ENCODE data around the gene ISCU.
"Not testable (repeated sequence)": the region's sequence is repeated elsewhere in the genome, so short reads cannot be mapped to it uniquely, and the experiment has no call there.

ISCU gene

DNA sequence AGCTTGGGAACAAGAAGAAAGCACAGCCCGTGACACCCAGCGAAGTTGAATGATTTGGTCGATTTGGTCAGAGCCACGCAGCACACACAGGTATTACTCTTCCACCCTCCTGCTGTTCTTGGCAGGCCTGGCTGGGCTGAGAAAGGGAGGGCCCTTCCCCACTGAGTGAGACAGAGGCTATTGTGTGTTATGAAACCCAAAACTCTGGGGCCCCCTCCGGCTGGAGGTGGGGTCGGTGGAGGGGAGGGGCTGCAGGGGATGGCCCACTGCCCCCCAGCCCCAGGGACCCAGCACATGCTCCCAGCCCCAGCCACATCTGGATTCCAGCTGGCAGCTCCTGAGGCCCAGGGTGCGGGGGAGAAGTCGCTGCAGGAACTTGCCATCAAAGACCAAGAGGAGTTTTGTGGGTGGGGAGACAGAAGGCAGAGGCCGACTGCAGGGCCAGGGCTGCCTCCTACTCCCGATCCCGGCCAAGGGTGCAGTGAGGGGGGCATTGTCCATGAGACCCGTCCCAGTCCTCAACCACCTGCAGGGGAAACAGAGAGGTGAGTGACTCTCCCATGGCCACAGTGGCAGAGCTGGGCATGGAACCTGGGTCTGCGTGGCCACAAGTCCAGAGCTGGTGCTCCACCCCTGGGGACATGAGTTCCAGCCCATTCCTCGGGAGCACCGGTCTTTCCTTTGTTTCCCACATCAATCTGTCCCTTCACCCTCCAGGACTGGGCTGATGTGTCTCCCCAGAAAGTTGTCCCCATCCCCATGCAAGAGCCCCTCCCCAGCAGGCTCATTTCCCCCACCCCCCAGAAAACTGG is 26.8 kb downstream of the ISCU start:
- DNase-seq (ENCODE audit: low spot score), result no peak

DNA sequence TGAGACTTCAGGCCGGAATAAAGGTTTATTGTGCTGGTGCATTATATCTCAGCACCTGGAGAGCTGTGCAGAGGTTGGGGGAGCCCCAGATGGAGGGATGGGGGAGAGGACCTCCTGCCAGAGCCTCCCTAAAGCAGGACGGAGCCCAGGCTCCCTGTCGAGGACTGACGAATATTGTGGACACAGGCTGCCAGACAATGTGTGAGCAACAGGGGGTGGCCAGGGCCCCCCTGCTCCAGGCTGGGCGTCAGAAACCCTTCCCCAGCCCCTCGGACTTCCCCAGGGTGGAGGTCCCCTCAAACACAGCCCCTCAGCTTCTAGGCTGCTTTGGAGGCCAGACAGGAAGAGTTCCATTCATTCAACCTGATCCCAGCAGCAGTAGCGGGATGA is 27.4 kb downstream of the ISCU start:
- no peak for DNase-seq (ENCODE audit: low spot score)

DNA sequence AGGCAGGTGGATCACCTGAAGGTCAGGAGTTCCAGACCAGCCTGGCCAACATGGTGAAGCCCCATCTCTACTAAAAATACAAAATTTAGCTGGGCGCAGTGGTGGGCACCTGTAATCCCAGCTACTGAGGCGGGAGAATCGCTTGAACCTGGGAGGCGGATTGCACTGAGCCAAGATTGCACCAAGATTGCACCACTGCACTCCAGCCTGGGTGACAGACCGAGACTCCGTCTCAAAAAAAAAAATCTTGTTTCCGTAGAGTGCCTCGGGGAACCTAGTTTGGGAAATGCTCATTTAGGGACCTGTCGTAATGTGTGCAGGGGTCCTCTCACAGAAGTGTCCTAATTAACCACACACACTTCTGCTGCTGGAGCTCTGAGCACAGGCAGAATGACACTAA is 28.1 kb downstream of the ISCU start:
- not testable (repeated sequence) for DNase-seq (ENCODE audit: low spot score)

DNA sequence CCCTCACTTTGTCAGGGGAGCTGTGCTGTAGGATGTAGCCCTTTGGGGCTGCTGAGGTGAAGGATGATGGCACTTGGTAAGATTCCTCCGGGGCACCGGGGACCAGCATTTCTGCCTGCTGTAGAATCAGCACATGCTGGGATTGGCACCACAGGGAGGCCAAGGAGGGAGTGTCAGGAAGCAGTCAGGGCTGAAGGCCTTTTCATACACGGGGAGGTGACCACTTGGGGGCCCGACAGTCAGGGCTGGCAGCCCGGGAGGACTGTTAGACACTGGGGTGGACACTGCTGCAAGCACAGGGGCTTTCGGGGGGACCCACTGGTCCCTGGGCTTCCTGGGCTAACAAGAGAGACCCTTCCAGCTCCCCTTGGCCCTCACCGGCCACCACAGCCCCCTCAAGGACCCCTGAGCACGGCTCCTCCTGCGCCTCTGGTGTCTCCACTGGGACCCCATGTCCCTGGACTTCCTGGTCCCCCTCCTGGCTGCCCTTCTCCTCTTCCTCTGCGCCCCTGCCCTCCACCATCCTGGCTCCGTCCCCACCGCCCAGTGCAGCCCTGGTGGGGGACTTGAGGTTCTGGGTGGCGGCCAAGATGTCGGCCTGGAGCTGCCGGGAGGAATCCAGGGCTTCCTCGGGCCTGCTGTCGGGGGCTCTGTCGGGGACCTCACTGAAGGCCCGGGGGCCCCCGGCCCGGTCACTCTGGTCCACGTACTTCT is 29.0 kb downstream of the ISCU start:
- no peak for DNase-seq (ENCODE audit: low spot score)

DNA sequence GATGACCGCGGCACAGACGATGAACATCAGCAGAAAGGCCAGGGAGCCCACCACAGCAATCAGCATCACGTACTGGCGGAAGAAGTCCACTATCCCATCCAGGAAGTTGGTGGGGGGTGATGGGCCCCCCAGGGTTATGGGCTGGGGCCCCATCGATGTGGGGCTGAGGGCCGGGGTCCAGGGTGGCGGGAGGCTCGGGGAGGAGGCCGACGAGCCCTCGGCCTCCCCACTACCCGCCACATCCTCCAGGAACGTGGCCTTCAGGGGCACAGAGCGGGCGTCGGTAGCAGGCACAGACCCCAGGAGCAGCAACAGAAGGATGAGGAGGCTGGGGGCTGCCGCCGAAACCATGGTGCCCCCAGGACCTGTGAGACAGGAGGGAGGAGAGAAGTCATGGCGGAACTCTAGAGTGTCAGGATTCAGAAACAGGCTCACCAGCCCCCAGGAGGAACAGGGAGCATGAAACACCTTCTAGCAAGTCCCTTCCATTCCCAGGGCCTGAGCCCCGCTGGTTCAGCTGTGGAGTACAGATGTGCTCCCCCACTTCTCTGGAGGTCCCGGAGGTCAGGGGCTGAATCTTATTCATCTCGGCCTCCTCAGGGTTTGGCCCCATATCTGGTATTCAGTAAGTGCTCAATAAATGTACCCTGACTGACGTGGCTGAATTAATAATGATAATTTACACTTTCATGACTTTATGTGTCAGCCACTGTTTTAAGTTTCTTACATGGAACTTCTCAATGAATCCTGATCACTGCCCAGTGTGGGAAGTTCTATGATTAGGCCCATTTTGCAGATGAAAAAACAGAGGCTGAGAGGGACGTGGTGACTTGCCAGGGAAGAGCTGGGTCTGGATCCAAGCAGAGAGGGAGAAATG is 29.9 kb downstream of the ISCU start:
- no peak for DNase-seq (ENCODE audit: low spot score)

DNA sequence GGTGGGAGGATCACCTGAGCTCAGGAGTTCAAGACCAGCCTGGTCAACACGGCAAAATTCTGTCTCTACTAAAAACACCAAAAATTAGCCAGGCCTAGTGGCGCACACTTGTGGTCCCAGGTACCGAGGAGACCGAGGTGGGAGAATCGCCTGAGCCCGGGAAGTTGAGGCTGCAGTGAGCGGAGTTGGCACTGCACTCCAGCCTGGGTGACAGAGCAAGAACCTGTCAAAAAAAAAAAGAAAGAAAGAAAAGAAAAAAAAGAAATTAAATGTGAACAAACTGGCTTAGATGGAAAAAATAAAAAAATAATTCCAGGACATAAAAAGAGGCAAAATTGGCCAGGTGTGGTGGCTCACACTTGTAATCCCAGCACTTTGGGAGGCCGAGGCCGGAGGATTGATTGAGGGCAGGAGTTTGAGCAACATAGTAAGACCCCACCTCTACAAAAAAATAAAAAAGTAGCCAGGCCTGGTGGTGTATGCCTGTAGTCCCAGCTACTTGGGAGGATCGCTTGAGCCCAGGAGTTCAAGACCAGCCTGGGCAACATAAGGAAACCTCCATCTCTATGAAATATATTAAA is 32.0 kb downstream of the ISCU start:
- no peak for DNase-seq (ENCODE audit: low spot score)

DNA sequence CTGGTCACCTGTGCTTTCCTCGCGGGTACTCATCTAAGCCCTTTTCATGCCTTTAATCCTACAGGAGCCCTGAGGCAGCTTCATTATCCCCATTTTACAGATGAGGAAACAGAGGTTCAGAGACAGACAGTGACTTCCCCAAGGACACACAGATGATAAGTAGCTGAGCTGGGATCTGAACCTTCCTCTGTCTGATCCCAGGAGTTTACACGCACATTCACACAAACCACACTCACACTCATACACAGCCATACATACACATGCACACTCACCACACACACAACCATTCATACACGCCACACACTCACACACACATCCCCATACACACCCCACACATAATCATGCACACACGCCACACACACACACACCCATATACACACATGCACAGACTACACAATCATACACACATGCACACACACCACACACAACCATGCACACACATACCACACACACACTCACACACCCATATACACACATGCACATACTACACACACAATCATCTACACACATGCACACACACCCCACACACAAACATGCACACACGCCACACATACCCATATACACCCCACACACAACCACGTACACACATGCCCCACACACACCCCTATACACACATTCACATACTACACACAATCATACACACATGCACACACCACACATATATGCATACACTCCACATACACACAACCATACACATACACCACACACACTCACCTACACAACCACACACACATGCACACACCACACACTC is 32.7 kb downstream of the ISCU start:
- no peak for DNase-seq (ENCODE audit: low spot score)

DNA sequence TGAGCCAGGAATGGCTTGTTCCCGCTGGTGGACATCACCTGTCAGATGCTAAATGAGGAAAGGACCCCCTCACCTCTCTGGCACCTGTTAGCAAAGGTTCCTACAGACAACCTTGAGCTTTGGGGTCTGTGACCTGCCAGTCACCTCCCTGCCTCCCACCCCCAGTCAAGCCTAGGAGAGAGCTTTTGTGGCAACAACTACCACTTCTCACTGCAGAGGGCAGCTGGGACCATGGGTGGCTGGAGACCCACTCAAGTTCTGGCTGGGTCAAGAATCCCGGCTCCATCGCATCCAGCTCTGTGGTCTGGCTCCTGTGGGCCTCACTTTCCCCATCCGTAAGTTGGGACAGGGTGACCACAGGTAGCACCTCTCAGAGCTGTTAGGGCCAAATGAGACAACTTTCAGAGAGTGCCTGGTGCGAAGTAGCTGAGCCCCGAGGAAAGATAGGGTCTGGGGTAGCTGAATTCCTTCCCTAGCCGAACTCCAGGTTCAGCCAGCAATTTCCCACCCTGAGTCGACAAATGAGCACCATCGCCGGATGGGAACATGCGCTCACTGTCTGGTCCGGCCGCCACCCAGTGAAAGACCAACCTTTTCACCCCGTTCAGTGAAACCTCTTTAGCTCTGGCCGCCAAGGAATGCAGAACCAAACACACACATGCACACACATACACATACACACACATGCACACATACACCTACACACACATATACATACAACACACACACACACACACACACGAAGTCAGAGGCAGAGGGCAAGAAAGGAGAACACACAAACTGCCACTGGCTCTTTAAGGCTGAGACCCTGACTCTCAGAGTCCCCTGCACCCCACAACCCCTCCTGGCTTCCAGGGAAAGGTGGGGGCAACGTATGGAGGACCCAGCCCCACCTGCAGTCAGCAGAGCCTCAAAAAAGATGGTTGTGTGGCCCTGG is 33.6 kb downstream of the ISCU start:
- DNase-seq (ENCODE audit: low spot score), result no peak

DNA sequence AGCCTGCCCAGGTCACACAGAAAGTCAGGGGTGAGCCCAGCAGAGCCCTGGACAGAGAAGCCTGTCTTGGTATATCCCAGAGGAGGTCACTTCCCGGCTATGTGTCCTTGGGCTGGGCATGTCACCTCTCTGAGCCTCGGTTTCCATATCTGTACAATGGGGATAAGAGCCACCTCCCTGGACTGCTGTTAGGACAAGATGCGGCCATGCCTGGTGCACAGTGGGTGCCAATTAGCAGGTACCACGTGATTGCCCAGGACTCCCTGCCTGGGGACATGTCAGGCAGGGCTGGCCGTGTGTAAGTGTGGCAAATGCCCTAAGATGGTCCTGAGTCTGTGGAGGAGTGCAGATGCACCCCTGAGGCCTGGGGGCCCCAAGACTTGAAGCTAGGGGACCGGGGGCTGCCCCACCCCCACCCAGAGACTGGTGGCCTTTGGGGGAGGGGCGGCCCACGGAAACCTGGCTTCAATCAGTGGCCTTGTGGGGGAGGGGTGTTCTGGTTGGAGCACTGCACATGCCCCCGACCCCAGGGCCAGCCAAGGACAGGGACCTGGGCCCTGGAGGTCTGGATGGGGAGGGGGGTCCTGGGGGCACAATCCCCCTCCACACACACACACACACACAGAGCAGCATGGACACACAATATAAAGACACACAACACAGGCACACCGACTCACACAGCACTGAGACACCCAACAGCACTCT is 34.6 kb downstream of the ISCU start:
- no peak for DNase-seq (ENCODE audit: low spot score)

DNA sequence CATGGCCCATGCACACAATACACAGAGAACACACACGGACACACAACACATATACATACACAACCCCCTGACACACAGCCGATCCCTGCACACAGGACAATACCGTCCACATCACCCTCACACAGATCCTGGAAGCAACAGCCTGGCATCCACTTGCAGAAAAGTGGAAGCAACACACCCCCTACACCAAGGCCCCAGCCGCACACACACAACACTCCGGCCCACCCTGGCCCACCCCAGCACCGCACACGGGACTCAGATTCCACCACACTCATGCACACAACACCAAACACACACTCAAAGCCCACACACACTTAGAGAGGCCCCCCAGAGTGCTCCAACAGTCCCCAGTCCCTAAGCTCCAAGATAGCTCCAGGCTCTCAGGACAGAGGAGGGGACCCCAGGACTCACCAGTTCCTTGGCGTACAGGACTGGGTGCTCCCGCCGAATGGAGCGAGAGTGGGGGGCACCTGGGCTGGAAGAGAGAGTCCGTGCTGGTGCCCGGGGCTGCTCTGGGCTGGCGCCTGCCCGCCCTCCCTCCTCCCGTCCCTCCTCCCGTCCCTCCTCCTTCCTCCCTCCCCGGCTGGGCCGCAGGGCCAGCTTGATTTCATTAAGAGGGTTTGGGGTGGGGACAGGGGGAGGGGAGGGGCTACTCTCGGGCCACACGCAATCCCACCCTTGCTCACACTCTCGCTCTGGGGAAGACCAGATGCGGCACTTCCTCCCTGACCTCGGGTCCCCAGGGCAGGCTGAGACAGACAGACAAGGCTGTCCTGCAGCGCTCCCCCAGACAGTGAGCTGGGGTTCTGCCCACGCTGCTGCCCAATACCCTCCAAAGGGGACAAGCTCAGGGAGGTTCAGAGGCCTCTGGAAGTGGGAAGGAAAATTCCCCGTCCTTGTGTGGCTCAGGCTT is 35.4 kb downstream of the ISCU start, which contains the start of gene TMEM119:
Gene TMEM119 (minus strand): TSS at position 526 of the 913 bp plus-strand sequence. CDS start 5,701 bp downstream, outside the sequence.
- no peak for DNase-seq (ENCODE audit: low spot score)

DNA sequence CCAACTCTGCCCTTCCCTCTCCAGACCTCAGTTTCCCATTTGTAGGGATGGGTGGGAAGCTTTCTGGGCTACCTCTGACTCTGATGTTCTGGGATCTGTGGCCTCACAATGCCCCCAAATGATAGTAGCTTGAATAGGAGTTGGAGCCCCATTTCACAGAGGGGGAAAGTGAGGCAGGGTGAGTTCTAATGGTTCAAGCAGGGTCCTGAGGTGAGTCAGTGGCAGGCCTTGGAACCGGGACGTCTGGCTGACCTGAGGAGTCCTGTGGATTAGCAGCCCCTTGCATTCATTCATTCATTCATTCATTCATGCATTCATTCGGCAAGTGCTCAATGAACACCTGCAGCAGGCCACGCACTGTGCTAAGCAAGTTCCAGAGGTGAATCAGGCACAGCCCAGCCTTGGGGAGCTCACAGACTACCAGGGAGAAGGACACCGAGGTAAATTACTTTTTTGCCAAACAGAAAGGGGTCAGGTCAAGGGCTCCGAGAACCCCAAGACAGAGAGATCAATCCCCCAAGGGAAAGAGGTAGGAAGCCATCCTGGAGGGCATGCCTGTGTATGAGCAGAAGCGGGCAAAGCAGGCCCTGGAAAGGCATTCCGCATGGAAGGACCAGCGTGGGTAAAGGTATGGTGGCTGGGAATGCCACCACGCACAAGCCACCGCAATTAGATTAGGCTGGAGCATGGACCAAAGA is 36.3 kb downstream of the ISCU start:
- no peak for DNase-seq (ENCODE audit: low spot score)

DNA sequence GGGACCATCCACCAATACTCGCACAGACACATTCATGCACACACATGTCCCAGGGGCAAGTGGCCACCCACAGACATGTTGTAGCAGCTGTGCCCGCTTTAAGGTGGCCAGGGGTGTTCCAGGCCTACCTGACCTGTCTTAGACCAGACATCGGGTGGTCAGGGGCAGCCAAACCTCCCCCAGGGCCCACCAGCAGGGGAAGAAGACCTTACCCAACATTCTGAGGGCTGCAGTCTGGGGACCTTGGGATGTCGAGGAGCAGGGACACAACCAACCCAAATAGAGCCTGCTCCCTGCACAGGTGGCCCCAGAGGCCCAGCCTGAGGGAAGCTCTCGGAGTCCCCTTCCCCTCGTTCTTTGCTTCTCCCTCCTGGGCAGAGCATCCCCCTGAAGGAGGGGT is 37.1 kb downstream of the ISCU start:
- DNase-seq (ENCODE audit: low spot score), result no peak

DNA sequence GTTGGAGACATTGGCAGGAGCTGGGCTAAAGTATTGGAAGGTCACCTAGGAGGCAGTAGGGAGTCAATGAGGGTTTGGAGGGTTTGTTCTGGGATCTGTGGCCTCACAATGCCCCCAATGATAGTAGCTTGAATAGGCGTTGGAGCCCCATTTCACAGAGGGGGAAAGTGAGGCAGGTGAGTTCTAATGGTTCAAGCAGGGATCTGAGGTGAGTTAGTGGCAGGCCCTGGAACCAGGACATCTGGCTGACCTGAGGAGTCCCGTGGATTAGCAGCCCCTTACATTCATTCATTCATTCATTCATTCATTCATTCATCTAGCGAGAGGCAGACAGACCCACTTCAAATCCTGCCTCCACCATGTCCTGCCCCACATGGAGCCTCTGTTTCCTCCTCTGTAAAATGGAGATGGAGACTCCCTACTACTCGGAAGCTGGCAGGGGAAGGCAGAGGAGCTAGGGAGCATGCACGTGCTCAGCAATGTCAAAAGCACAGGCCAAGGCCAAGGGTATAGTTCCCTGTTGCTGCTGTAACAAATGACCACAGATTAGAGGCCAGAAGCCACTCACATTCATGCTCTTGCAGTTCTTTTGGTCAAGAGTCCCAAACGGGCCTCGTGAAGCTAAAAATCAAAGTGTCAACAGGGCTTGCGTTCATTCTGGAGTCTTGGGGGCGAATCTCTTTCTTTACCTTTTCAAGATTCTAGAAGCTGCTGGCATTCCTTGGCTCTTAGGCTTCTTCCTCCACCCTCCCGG is 37.7 kb downstream of the ISCU start:
- DNase-seq (ENCODE audit: low spot score), result no peak

DNA sequence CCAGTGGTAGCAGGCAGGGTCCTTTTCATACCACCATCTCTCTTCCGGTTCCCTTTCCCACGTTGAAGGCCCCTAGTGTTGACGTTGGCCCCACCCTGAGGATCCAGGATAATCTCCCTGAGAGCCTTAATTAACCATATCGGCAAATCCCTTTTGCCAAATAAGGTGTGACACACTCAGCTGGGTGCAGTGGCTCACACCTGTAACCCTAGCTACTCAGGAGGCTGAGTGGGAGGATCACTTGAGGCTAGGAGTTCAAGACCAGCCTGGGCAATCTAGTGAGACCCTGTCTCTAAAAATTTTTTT is 38.3 kb downstream of the ISCU start:
- no peak for DNase-seq (ENCODE audit: low spot score)

DNA sequence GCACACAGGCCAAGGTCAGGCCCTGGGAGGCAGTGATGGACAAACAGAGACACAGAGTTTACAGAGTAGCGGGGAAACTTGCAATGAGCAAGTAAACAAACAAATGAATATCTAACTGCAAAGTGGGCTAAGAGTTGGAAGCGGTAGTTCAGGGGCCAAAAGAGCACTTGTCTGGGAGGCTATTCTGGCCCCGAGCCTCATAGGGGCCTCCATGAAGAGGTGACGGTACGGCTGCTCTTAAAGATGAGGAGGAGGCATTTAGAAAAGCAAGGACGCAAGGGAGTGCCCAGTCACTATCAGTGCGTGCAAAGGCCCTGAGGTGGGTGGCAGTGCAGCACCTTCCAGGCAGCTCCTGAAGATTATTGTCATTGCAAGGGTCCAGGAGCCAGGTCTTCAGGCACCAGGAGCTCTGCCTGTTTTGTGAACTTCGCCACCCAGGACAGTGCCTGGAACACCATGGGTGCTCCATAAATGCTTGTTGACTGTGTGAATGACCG is 39.9 kb downstream of the ISCU start:
- DNase-seq (ENCODE audit: low spot score), result no peak

DNA sequence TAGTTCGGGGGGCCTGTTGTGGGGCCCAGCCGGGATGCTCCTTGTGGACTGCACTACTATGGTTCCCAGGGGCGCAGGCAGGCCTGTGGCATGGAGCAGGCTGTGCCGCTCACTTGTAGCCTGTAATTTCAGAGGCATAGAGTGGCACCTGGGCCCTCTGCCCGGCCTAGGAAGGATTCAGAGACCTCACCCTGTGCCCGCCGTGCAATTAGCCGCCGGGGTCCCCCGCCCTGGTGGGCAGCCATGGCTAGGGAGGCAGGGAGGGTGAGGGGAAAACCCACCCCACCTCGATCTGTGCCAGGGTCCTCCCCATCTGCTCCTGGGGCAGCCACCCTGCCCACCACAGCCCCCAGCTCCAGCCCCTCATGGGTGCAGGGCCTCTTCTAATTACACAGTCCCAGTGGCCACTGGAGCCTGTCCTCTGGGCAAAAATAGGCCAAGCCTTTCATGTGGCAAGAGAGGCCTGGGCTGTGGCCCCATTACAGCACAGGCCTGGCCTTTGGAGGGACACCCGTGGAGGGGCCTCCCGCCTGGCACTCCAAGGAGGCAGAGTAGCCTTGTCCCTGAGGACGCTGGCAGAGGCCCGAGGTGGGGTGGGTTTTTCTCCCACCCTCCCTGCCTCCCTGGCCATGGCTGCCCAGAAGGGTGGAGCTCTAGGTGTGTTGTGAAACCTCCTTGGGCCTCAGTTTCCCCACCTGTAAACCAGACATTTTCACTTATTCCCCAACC is 40.7 kb downstream of the ISCU start:
- no peak for DNase-seq (ENCODE audit: low spot score)
